Activated CD8-positive, alpha-beta memory T cell treated with anti-CD3 and anti-CD28 coated beads for 36 hours (primary cell): ENCODE data around the gene KAZALD1. TPM values are rescaled to one million over a fixed set of nuclear protein-coding genes. Genes with fewer than 3 reads are reported as not detected.

ENCODE experiments used
- CTCF ChIA-PET: fragments of 350-600 bp; sonication (Branson Sonifier 250); formaldehyde crosslinking; loops from one replicate; lab custom pipeline; 2021; ENCODE audit warnings: antibody characterized with exemption; lab: Charles Lee
- POLR2A ChIA-PET: fragments of 350-600 bp; sonication (Branson Sonifier 250); formaldehyde crosslinking; loops from one replicate; lab custom pipeline; 2021; ENCODE audit warnings: antibody characterized with exemption; lab: Charles Lee
- total RNA-seq, 2 experiments: library from RNA; stranded (reverse); gene quantifications; one replicate each; pipeline ENCODE4 v1.2.3, GENCODE V29; 2021

Gene KAZALD1
- total RNA-seq, 2 experiments from 2014 or later, result 0.21 to 0.31 TPM

DNA sequence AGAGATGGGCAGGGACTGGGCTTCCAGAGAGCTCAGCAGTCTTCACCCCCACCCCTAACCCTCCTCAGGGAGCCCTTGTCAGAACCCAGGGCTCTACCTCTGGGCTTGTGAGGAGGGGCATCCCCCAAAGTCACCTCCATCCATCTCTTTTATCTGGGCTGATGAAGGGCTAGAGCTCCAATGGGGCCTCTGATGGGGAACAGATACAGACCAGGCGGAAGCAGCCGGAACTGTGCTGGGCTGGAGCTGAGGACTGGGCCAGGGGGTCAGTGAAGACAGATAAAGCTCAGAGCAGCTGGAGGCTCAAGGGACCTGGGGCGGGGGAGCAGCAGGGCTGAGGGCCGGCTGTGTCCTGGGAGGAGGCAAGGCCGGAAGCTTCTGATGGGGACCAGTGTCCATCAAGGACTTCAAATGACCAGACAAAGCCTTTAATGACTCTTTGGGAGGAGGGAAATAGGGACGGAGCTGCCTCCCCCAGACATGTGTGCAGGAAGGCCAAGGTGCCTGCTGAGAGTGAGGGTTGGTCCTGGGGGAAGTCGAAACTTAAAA lies 10.2 kb downstream of the KAZALD1 start:
- POLR2A ChIA-PET, result no interaction called here
- CTCF ChIA-PET, result interaction anchor here (1.0 to 1.2 kb wide), 4 partner anchors 22 to 57 kb away, joined by 3 to 5 read pairs (median 4); no protein-coding TSS in a partner anchor

DNA sequence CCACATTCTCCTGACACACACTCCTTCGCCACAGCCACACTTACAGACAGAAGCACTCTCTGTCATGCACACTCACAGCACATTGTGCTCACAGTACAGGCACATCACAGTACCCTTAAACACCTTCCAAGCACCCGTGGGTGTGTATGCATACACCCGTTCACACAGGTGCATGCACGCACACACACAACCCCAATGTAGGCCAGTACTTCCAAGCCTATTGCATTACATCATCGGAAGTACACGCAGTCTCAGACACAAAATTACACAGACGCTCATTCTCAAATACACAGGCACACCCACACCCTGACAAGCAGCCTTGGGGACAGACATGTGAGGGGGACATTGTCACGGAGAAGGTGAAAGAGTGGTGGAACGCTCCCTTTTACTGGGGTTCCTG lies 11.1 kb downstream of the KAZALD1 start:
- CTCF ChIA-PET, result no interaction called here
- POLR2A ChIA-PET, result no interaction called here

DNA sequence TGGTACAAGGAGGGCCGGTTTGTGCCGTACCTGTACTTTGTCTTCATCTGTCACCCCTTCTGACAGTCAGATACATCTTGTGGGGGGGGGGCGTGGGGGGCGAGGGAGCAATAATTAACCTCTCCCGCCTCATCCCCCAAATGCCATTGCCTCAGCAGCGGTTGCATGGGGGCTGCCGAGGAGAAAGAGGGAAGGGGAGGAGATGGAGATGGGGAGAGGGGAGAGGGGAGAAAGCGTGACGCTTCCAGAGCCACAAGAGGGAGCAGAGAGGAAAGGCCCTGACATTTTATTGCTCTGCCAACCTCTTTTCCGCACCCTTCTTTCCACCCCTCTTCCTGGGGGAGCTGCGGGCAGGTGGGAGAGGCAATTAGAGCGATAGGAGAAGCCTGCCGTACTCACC lies 11.8 kb downstream of the KAZALD1 start:
- ChIA-PET POLR2A (no interaction called here), CTCF (interaction anchor here (1.7 kb wide), 1 partner anchor 32 kb away, joined by 11 read pairs; no protein-coding TSS in a partner anchor)

DNA sequence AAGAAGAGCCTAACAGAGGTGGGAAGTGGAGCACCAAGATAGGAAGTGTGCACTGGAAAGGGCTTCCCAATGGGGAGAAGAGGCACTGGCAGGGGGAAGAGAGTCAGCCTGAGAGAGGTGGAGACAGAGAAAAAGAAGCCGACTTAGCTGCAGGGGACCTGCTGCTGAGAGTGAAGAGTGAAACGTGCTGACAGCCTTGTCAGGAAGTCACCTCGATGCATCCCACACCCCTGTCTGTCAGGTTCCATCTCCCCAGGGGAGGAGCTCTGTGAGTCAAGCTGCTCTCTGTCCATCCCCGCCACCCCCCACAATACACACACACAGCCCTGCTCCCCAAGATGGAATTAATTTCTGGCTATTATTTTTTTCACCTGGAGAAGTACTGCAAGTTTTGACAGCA lies 14.0 kb downstream of the KAZALD1 start:
- CTCF ChIA-PET, result interaction anchor here (0.8 to 1.4 kb wide), 2 partner anchors 20 to 66 kb away, joined by 4 read pairs; no protein-coding TSS in a partner anchor
- POLR2A ChIA-PET, result no interaction called here

- ChIA-PET POLR2A (no interaction called here), CTCF (interaction anchor here (0.8 to 1.4 kb wide), 2 partner anchors 19 to 65 kb away, joined by 4 read pairs; no protein-coding TSS in a partner anchor)
These were observed 14.8 kb downstream of the KAZALD1 start for GRCh38 chr10:101076630-101077029.

GRCh38 chr10:101079874-101080273 lies 18.1 kb downstream of the KAZALD1 start:
- CTCF ChIA-PET, result interaction anchor here (0.6 to 1.7 kb wide), 2 partner anchors 30 to 62 kb away, joined by 3 read pairs; no protein-coding TSS in a partner anchor
- POLR2A ChIA-PET, result no interaction called here

GRCh38 chr10:101080933-101081931 lies 19.4 kb downstream of the KAZALD1 start:
- CTCF ChIA-PET, result interaction anchor here (1.7 to 3.2 kb wide), 2 partner anchors 15 to 61 kb away, joined by 3 to 11 read pairs; no protein-coding TSS in a partner anchor

DNA sequence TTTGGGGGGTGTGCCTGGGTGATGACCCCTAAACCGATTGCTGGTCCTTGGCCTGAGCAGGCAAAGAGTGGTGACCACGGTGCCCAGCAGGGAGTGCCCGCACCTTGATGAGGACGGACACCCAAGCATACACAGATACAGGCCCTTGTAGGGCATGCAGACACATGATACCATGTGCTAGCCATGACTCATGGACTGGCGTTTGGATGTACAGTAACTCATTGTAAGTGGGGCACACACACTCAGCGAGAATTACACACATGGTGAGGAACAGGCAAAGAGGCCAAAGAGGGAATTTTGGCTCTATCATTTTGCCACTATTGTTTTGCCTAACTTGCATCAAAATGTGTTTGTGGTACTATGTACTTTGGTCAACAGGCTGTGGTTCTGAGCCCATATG lies 24.1 kb downstream of the KAZALD1 start:
- ChIA-PET POLR2A (no interaction called here), CTCF (interaction anchor here (0.6 to 1.9 kb wide), 2 partner anchors 10 to 547 kb away, joined by 3 to 5 read pairs; no protein-coding TSS in a partner anchor)

More at GRCh38 chr10:101080933-101081931, 19.4 kb downstream of the KAZALD1 start:
- POLR2A ChIA-PET, result no interaction called here

DNA sequence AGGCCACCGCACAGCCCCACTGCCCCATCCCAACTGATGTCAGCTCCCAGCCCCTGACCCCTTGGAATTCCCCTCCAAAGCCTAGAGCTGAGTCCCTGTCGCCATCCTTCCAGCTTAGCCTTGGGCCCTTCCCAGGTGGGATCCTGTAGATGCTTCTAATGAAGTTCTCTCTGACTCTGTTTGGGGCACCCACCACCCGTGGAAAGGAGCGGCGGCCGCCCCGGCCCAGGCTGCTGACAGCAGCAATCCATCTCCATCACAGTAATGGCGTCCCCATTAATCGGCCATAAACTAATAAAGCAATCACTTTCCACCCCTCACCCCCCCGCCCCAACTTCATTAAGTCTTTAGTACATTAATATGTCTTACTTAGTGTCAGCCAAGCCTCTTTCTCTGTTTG lies 25.6 kb downstream of the KAZALD1 start:
- ChIA-PET CTCF (interaction anchor here (1.9 to 2.1 kb wide), 2 partner anchors 8 to 55 kb away, joined by 5 to 9 read pairs; no protein-coding TSS in a partner anchor), POLR2A (no interaction called here)

- CTCF ChIA-PET, result interaction anchor here (2.1 kb wide), 1 partner anchor 54 kb away, joined by 9 read pairs; no protein-coding TSS in a partner anchor
- POLR2A ChIA-PET, result no interaction called here
These were observed 26.2 kb downstream of the KAZALD1 start for GRCh38 chr10:101087965-101088364.

- CTCF ChIA-PET, result interaction anchor here (15.3 kb wide), 1 partner anchor 53 kb away, joined by 253 read pairs; no protein-coding TSS in a partner anchor
- POLR2A ChIA-PET, result no interaction called here
These were observed 27.9 kb downstream of the KAZALD1 start for GRCh38 chr10:101089520-101090299.

- CTCF ChIA-PET, result interaction anchor here (15.3 kb wide), 1 partner anchor 52 kb away, joined by 253 read pairs; no protein-coding TSS in a partner anchor
- POLR2A ChIA-PET, result no interaction called here
These were observed 28.8 kb downstream of the KAZALD1 start for GRCh38 chr10:101090597-101090996.

DNA sequence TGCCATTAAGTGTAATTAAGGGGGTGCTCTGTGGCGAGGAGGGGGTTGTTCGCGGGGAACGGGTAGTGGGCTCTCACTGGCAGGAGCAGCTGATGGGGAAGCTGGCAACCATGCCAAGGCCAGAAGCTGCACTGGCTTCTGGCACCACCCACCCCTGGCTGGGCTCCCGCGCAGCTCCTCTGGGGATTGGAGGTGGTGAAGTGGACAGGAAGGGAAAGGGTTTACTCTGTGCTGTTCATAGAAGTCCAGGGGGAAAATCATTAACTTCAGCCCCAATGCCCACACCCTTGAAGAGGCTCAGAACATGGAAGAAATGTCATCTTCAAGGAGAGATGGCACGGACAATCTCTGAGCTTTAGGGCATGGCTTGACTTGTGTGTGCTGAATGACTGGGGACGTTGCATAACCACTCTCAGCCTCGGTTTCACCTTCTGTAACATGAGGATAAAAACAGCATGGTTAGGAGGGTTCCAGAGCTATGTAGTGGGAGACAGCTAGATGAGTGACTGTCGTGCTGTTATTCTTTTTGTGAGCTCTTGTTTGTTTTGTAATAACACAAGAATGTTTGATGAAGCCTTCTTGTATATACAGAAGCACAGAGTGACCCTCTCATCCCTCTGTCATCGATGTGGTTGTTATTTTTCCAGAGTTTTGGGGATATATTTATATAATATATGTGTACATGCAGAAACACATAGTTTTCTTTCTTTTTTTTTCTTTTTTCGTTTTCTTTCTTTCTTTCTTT lies 29.9 kb downstream of the KAZALD1 start:
- ChIA-PET CTCF (interaction anchor here (15.3 kb wide), 1 partner anchor 51 kb away, joined by 253 read pairs; no protein-coding TSS in a partner anchor), POLR2A (no interaction called here)

DNA sequence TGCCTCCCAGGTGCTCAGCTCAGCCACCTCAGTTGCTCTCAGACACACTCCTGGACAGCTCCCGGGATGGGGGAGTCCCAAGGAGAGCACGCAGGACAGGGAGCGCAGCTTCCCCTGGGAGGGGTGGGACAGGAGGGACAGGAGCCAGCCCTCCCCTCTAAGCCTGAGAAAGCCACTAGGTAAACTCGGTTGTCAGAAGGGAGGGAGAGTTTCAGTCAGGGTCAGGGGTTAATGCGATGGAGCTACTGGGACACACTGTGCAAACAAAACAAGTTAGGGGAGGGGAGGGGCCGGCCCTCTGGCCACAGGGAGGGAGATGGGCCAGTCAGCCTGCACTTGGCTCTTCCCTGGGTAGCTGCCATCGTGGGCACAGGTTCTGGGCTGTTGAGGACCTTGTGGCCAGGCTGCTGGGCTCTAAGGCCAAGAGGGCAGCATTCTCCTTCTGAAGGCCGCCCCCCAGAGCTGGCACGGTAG lies 31.1 kb downstream of the KAZALD1 start:
- ChIA-PET POLR2A (no interaction called here), CTCF (interaction anchor here (15.3 kb wide), 1 partner anchor 50 kb away, joined by 253 read pairs; no protein-coding TSS in a partner anchor)

DNA sequence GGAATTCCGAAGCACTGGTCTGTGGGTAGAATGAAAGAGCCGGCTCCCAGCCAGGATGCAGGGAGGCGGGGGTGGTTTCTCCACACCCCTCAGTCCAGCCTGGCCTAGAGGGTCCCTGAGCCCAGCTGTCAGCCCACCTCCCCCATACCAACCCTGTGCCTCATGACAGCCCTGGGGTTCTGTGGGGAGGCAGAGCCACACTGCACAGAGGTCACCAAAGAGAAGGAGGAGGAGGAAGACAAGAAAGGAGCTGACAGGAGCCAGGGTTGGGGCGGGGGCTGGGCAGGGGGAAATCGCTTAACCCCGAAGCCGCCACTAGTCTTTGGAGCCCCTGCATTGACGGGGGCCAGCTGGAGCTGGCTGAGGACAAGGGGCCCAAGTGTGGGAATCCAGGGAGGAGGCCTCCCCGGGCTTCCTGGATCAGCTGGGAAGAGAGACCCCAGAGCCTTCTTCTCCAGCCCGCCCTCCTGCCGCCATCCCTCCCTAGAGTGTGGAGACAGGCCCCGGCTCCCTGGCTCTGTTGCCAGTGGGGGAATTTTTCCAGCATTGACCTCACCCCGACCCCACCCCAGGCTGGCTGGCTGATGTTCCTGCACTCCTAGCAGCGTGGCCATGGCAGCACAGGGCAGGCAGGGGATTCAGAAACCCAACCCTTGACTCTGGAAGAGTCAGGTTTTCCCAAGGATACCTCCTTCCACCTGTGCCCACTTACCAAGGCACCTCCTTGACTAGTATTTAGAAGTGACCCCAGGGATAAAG lies 32.5 kb downstream of the KAZALD1 start:
- ChIA-PET CTCF (interaction anchor here (1.2 to 15.3 kb wide), 6 partner anchors 13 to 75 kb away, joined by 3 to 253 read pairs (median 6); no protein-coding TSS in a partner anchor), POLR2A (no interaction called here)

DNA sequence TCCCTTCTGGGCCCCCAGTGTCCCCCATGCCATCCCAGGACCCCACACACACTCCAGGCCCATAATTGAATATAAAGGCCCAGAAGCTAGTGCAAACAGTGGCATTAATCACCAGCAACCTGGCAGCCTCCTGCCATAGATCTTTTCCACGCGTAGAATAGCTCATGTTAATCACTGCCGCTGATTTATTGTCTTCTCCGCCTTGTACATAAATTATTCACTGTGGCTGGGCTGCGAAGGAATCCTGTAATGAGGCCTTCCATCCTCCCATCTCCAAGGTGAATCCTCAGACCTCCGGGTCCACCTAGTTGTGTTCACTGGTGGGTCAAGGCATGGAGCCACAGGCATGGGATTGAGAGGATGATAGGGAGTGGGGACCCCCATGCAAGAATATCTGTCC lies 33.2 kb downstream of the KAZALD1 start:
- CTCF ChIA-PET, result interaction anchor here (0.6 to 15.3 kb wide), 19 partner anchors 8 to 475 kb away, joined by 3 to 253 read pairs (median 5); partner anchors contain the start of gene TLX1
- POLR2A ChIA-PET, result no interaction called here
